ENCODE results near the gene ABO.
"Not testable (repeated sequence)": the region's sequence is repeated elsewhere in the genome, so short reads cannot be mapped to it uniquely, and the experiment has no call there.

The ABO gene

DNA sequence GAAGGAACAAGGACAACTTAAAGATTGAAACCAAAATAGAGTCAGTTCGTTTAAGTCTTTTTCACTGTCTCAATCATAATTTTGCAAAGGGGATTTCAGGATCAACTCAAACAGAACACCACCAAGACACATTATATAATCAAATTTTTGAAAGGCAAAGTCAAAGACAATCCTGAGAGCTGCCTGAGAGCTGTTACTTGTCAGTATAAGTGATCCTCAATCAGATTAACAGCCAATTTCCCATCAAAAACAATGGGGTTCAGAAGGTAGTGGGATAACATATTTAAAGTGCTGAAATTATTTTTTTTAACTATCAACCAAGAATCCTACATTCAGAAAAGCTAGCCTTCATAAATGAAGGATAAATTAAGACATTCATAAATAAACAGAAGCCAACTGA is 19.3 kb upstream of the ABO start:
- H3K27me3 ChIP-seq (replicated peaks; ENCODE audit: control insufficient read depth, insufficient read depth, low read length) = no peaks in the 10 kb centered on the region
- no peak for TF ChIP-seq CTCF (IDR thresholded peaks at IDR 0.05; ENCODE audit: insufficient read depth, low read length, poor library complexity, severe bottlenecking)
- H3K36me3 ChIP-seq (ENCODE audit: control insufficient read depth, insufficient read depth, low read length) = no peaks in the 10 kb centered on the region
- H3K4me3 ChIP-seq (replicated peaks; ENCODE audit: low read depth, low read length) = no peak overlapping the region
- no peak for DNase-seq (ENCODE audit: extremely low read depth, insufficient read length)

GRCh38 chr9:133290751-133291302 is 15.8 kb upstream of the ABO start:
- Histone ChIP-seq H3K4me3 (replicated peaks; ENCODE audit: low read depth, low read length) (no peak overlapping the region), H3K36me3 (ENCODE audit: control insufficient read depth, insufficient read depth, low read length) (no peaks in the 10 kb centered on the region), H3K27me3 (replicated peaks; ENCODE audit: control insufficient read depth, insufficient read depth, low read length) (no peaks in the 10 kb centered on the region)
- DNase-seq (ENCODE audit: extremely low read depth, insufficient read length) = no peak
- no peak for TF ChIP-seq CTCF (IDR thresholded peaks at IDR 0.05; ENCODE audit: insufficient read depth, low read length, poor library complexity, severe bottlenecking)

DNA sequence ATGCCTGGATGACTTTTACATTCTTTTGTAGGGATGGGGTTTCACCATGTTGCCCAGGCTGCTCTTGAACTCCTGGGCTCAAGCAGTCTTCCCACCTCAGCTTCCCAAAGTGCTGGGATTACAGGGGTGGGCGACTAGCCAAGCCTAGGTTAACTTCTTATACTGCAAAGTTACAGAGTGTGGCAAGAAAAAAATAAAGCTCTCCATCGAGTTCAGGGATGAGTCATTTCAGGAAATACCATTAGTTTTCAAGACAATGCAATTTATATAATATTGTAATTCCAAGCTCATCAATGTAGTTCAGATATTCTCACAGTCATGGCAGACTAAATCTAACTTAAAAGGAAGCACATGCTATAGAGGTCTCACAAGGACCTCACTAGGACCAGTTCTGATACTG is 11.5 kb upstream of the ABO start:
- Histone ChIP-seq H3K4me3 (replicated peaks; ENCODE audit: low read depth, low read length) (no peak overlapping the region), H3K36me3 (ENCODE audit: control insufficient read depth, insufficient read depth, low read length) (no peaks in the 10 kb centered on the region), H3K27me3 (replicated peaks; ENCODE audit: control insufficient read depth, insufficient read depth, low read length) (no peaks in the 10 kb centered on the region)
- no peak for TF ChIP-seq CTCF (IDR thresholded peaks at IDR 0.05; ENCODE audit: insufficient read depth, low read length, poor library complexity, severe bottlenecking)
- no peak for DNase-seq (ENCODE audit: extremely low read depth, insufficient read length)

GRCh38 chr9:133285252-133285775 is 10.3 kb upstream of the ABO start:
- DNase-seq (ENCODE audit: extremely low read depth, insufficient read length) = no peak
- H3K27me3 ChIP-seq (replicated peaks; ENCODE audit: control insufficient read depth, insufficient read depth, low read length) = no peaks in the 10 kb centered on the region
- H3K4me3 ChIP-seq (replicated peaks; ENCODE audit: low read depth, low read length) = no peak overlapping the region
- H3K36me3 ChIP-seq (ENCODE audit: control insufficient read depth, insufficient read depth, low read length) = no peaks in the 10 kb centered on the region
- no peak for TF ChIP-seq CTCF (IDR thresholded peaks at IDR 0.05; ENCODE audit: insufficient read depth, low read length, poor library complexity, severe bottlenecking)

DNA sequence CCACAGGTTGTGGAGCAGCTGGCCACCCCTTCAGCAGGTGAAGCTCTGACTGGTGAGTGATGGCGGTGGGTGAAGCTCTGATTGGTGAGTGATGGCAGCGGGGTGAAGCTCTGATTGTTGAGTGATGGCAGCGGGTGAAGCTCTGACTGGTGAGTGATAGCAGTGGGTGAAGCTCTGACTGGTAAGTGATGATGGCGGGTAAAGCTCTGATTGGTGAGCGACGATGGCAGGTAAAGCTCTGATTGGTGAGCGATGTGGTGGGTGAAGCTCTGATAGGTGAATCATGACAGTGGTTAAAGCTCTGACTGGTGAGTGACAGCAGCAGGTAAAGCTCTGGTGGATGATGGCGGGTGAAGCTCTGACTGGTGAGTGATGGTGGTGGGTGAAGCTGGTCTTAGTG is 9.4 kb upstream of the ABO start:
- DNase-seq (ENCODE audit: extremely low read depth, insufficient read length) = no peak
- Histone ChIP-seq H3K27me3 (replicated peaks; ENCODE audit: control insufficient read depth, insufficient read depth, low read length) (no peaks in the 10 kb centered on the region), H3K4me3 (replicated peaks; ENCODE audit: low read depth, low read length) (no peak overlapping the region), H3K36me3 (ENCODE audit: control insufficient read depth, insufficient read depth, low read length) (no peaks in the 10 kb centered on the region)
- no peak for TF ChIP-seq CTCF (IDR thresholded peaks at IDR 0.05; ENCODE audit: insufficient read depth, low read length, poor library complexity, severe bottlenecking)

- not testable (repeated sequence) for DNase-seq (ENCODE audit: extremely low read depth, insufficient read length); H3K27me3 ChIP-seq (replicated peaks; ENCODE audit: control insufficient read depth, insufficient read depth, low read length); H3K4me3 ChIP-seq (replicated peaks; ENCODE audit: low read depth, low read length); H3K36me3 ChIP-seq (ENCODE audit: control insufficient read depth, insufficient read depth, low read length)
Observed at GRCh38 chr9:133283255-133284032, 8.4 kb upstream of the ABO start.
